22Rv1 (cell line): ENCODE data around the gene IL36G.

ENCODE experiments used
- ZFX ChIP-seq: fragments of 450-650 bp; IDR thresholded peaks from 2 replicates; pipeline ENCODE4 v1.6.1; 2017; ENCODE audit warnings: antibody characterized with exemption, borderline replicate concordance
- TF ChIP-seq, protein P1 (sequence below): fragments of 450-650 bp; IDR thresholded peaks from 2 replicates; pipeline ENCODE4 v1.5.1; 2017; ENCODE audit warnings: mild to moderate bottlenecking

DNA sequence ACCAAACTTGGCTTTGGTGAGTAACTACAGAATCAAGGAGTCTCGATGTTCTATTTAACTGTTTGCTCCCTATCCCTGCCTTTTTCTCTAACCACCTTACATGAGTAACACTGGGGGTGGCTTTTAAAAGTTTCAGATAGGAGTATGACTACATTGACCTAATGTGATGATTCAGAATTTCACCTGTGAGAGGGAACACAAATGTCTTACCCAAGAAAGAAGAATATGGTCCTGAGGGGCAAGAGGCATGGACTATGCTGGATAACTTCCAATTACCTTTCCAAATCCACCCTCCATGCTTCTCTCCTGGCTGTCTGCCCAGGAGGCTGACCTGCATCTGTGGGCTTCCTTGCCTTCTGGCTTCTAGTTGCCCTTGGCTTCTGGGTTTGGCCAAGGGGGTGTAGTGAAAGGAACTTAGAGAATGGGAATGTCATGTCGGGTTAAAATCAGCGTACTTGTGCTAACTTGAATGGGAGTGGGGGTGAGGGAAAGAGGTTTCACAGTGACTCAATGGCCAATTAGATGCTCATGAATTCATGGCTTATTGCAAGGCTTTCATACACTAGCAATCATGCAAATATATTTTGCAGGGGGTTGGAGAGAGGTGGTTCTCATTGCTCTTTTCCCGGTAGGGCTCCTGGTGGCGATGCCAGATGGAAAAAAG lies 5.3 kb upstream of the IL36G start:
- TF ChIP-seq, protein P1, sequence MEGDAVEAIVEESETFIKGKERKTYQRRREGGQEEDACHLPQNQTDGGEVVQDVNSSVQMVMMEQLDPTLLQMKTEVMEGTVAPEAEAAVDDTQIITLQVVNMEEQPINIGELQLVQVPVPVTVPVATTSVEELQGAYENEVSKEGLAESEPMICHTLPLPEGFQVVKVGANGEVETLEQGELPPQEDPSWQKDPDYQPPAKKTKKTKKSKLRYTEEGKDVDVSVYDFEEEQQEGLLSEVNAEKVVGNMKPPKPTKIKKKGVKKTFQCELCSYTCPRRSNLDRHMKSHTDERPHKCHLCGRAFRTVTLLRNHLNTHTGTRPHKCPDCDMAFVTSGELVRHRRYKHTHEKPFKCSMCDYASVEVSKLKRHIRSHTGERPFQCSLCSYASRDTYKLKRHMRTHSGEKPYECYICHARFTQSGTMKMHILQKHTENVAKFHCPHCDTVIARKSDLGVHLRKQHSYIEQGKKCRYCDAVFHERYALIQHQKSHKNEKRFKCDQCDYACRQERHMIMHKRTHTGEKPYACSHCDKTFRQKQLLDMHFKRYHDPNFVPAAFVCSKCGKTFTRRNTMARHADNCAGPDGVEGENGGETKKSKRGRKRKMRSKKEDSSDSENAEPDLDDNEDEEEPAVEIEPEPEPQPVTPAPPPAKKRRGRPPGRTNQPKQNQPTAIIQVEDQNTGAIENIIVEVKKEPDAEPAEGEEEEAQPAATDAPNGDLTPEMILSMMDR: no peak
- TF ChIP-seq ZFX: no peak
